Gastroesophageal sphincter (tissue), 3 donors: Measurements from ENCODE around the gene PWWP2B.

ENCODE experiments used
- CTCF ChIP-seq, 4 experiments: fragments of 200-600 bp in 2 of 4; fragments of 450-650 bp in 2 of 4; sonication (generic) in 1 of 4; IDR thresholded peaks; one replicate each; pipeline ENCODE4 v1.5.1; 2017 to 2019; ENCODE audit warnings: antibody characterized with exemption in 4 of 4, mild to moderate bottlenecking in 2 of 4, moderate library complexity in 2 of 4
- EP300 ChIP-seq: sonication (generic); formaldehyde crosslinking; IDR thresholded peaks from one replicate; pipeline ENCODE4 v1.6.1; 2017; ENCODE audit warnings: antibody characterized with exemption, mild to moderate bottlenecking
- POLR2A ChIP-seq, 2 donors: fragments of 450-650 bp; IDR thresholded peaks; one replicate each; pipeline ENCODE4 v1.6.1; 2017; ENCODE audit warnings: antibody characterized with exemption in 2 of 2, mild to moderate bottlenecking in 2 of 2, moderate library complexity in 1 of 2

- TF ChIP-seq CTCF (IDR thresholded peaks at IDR 0.05) (no peak), POLR2A (IDR thresholded peaks at IDR 0.05) (no peak), EP300 (no peak)
Measured at GRCh38 chr10:132363921-132364593, 32.9 kb upstream of the PWWP2B start.
